Stimulated activated CD8-positive, alpha-beta memory T cell treated with anti-CD3 and anti-CD28 coated beads, Interleukin-15, amount 100 ng/mL, for 4 hours (primary cell): Measurements from ENCODE around the gene ATG12.

ENCODE experiments used
- DNase-seq, 2 donors: peaks; one replicate each; pipeline ENCODE4 v3.0.0-alpha.2; 2020; ENCODE audit warnings: low read depth in 2 of 2

Gene ATG12

GRCh38 chr5:115807654-115808052 is 33.7 kb downstream of the ATG12 start:
- no peak for DNase-seq

GRCh38 chr5:115806986-115807653 is 34.2 kb downstream of the ATG12 start:
- DNase-seq, result no peak

- DNase-seq, result no peak
Observed at GRCh38 chr5:115801984-115802383, 39.4 kb downstream of the ATG12 start.

GRCh38 chr5:115801152-115801551 is 40.2 kb downstream of the ATG12 start:
- DNase-seq, result no peak

GRCh38 chr5:115800108-115800507 is 41.3 kb downstream of the ATG12 start:
- no peak for DNase-seq

GRCh38 chr5:115798252-115798651 is 43.1 kb downstream of the ATG12 start:
- no peak for DNase-seq

GRCh38 chr5:115796656-115797055 is 44.7 kb downstream of the ATG12 start:
- DNase-seq, result no peak

GRCh38 chr5:115795700-115796099 is 45.7 kb downstream of the ATG12 start:
- no peak for DNase-seq

- no peak for DNase-seq
Observed at GRCh38 chr5:115788440-115788839, 52.9 kb downstream of the ATG12 start.

- no peak for DNase-seq
Observed at GRCh38 chr5:115787426-115787825, 53.9 kb downstream of the ATG12 start.

- DNase-seq, result no peak
Observed at GRCh38 chr5:115785381-115786065, 55.8 kb downstream of the ATG12 start.

- DNase-seq, result no peak
Observed at GRCh38 chr5:115778417-115778816, 62.9 kb downstream of the ATG12 start.
